Fibroblast of peridontal ligament (primary cell): ENCODE results near the gene RABGAP1L.
A peak's percentile ranks its signal among the peaks of the same experiment; 100 is the strongest.
"Not testable (repeated sequence)": the region's sequence is repeated elsewhere in the genome, so short reads cannot be mapped to it uniquely, and the experiment has no call there.

ENCODE experiments used
- DNase-seq: peaks from one replicate; pipeline ENCODE4 v3.0.0-alpha.2; 2010; ENCODE audit errors: extremely low read depth

RABGAP1L gene

GRCh38 chr1:174870319-174870718 is 711.0 kb downstream of the RABGAP1L start:
- DNase-seq: no peak

- no peak for DNase-seq
Measured at GRCh38 chr1:174871886-174872285, 712.6 kb downstream of the RABGAP1L start.

- DNase-seq: no peak
Measured at GRCh38 chr1:174872615-174873058, 713.3 kb downstream of the RABGAP1L start.

GRCh38 chr1:174874331-174875053 is 715.2 kb downstream of the RABGAP1L start:
- DNase-seq: no peak

DNA sequence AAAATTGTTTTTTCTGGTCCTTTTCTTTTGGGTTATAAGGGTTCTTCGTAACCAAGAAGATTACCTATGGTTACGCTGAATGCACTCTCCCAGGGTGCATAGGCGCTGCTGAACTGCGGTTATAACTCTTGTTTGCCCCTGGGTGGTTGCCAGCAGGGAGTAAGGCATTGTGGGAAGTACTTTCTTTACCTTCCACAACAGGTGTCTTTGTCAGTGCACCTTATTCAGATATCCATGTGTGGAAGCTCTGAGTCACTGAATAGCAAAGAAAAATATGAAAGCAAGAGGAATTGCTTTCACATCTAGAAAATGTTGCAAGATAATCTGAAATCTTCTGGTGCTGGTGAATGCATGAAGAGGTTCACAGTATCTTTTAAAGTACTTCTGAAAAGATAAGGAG is 716.0 kb downstream of the RABGAP1L start:
- no peak for DNase-seq

DNA sequence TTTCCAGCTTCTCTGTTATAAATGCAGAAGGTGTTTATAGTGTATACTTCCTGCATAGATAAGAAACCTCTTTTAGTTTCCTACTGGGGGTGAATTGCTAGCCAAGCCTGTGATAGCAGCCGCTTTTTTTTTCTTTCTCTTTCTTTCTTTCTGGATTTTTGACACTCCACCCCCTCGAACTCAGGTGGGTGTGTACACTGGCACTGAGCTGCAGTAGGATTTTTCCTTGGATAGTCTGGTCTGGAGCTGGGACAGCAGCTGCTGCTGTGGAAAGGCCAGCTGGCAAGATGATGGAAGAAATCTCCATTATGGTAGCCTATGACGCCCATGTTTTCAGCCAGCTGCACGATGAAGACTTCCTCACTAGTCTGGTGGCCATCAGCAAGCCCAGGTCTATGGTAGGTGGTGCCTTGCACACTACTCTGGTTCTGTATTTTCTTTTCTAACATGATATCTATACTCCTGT is 717.9 kb downstream of the RABGAP1L start:
- no peak for DNase-seq

DNA sequence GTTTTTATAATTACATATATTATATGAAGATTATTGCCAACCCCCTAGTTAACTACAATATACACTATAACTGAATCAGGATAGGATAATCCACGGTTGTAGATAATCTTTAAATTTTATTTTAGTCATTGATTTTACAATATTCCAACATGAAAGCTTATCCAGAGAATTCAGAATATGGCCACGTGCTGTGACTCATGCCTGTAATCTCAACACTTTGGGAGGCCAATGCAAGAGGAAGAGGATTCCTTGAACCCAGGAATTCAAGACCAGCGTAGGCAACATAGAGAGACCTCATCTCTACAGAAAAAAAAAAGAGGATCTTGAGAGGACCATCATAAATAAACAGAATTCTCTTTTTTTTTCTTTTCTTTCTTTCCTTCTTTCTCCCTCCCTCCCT is 720.9 kb downstream of the RABGAP1L start:
- DNase-seq: no peak

DNA sequence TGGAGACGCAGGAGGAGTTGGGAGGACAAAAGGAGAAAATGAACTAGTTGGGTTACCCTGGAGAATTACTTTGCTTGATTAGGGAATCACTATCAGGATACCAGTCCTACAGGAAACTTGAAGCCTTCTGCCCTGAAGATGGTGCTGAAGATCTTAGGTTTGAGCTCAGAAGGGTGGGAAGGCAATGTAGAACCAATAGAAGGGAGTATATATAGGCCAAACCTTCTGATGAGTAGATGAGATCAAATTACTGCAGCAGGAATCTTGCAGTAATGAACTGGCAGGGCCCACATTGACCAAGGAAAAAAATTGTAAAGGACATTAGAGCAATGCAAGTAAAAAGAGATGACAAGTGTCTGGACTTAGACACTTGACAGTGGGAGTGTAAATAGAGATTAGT is 724.1 kb downstream of the RABGAP1L start:
- DNase-seq: peak; percentile 54

- no peak for DNase-seq
Measured at GRCh38 chr1:174884038-174884437, 724.7 kb downstream of the RABGAP1L start.

GRCh38 chr1:174884566-174884965 is 725.2 kb downstream of the RABGAP1L start:
- DNase-seq: no peak

GRCh38 chr1:174890024-174890423 is 730.7 kb downstream of the RABGAP1L start:
- DNase-seq: no peak

DNA sequence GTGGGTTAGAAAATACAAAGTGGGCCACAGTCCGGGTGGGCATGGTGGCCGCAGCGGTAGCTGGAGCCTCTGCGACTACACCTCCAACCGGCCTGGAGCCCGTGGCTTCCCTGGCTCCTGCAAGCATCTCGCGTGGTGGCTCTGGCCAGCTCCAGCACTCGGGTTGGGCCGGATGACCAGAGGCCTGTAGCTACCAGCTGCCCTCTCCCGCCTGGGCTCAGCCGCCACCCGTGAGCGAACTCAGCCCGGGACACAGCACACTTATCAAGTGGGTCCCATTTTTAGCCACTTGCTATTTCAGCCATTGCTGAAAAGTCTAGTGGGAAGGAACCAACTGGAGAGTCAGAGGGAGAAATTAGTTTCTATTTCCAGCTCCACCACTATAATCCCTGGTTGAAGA is 732.7 kb downstream of the RABGAP1L start:
- no peak for DNase-seq

- DNase-seq: no peak
Measured at GRCh38 chr1:174894117-174894762, 734.9 kb downstream of the RABGAP1L start.

- not testable (repeated sequence) for DNase-seq
Measured at GRCh38 chr1:174895610-174896009, 736.3 kb downstream of the RABGAP1L start.

- no peak for DNase-seq
Measured at GRCh38 chr1:174898102-174898797, 738.9 kb downstream of the RABGAP1L start.

DNA sequence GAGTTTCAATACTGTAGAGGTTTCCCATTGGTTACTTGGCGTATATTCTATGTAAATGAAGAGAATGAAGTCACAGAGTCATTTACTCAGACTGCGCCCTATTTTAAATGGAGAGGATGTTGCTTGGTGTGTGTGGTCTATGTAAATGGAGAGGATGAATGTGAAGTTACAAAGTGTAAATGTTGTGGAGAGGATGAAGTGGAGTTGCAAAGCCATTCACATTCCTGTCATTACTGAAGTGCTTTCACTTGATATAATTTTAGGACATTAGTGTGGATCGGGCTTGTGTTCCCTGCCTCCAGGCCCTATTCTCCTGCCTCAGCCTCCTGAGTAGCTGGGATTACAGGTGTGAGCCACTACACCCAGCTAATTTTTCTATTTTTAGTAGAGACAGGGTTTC is 741.0 kb downstream of the RABGAP1L start:
- DNase-seq: no peak

DNA sequence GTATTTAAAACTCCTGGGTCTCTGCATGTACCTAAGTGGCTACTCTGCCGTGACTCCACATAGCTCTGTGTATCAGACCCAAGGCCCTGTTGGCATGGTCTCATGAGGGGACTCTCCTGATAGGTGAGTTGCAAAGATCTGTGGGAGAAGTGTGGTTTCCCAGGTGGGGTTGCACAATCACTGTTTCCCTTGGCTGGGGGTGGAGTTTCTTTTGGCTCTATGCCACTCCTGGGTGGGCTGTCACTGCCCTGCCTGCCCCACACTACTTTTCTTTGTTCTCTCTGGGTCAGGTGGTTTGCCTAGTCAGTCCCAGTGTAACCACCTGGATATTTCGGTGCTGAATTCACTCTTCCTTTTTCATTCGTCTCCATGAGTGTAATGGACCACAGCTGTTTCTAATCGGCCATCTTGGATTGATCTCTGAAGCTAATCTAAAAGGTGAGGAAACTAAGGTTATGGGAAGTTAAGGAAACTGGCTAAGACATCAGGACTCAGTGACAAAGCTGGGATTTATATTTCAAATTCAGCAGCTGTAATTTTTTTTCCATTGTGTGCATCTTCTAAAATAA is 743.3 kb downstream of the RABGAP1L start:
- DNase-seq: no peak

DNA sequence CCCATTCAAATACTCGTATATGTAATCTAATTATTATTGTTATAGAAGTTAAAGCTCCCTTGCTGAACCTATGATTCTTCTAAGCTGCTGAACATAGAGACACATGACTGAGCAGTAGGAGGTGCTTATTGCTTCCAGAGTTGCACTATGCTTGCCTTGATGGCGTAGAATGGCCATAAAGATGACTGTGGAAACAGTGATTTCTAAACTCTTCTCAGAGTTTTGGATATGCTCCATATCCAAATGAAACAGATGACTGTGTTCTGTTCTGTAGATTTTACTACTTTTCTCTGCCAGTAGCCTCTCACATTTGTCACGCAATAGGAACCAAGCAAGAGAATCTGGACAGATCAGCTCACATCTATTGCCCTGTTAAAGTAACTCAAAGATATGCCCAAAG is 752.3 kb downstream of the RABGAP1L start:
- no peak for DNase-seq

DNA sequence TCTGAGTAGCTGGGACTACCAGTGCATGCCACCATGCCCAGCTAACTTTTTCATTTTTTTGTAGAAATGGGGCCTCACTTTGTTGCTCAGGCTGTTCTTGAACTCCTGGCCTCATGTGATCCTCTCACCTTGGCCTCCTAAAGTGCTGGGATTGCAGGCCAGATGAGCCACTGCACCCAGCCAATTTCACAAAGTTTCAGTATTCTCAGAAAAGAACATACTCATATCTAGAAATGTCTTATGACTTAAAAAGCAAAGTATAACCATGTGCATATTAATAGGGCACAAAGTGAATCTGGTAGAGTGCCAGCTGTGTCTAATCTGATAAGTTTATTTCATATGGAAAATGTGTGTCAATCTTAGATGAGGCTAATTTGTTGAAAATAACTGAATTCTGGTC is 752.9 kb downstream of the RABGAP1L start:
- no peak for DNase-seq

GRCh38 chr1:174913225-174913903 is 754.0 kb downstream of the RABGAP1L start:
- DNase-seq: no peak

- DNase-seq: peak; percentile 42
Measured at GRCh38 chr1:174914991-174915390, 755.7 kb downstream of the RABGAP1L start.

DNA sequence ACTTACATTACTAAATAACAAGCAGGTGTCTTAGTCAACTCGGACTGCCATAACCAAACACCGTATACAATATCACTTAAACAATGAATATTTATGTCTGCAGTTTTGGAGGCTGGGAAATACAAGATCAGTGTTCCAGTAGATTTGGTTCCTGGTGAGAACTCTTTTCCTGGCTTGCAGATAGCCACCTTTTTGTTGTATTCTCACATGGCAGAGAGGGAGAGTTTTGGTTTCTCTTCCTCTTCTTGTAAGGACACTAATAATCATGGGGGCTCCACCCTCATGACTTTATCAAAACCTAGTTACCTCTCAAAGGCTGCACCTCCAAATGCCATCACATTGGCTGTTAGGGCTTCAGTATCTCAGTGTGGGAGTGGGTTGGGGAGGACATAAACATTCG is 757.5 kb downstream of the RABGAP1L start:
- no peak for DNase-seq
